Ascending aorta (tissue), 2 donors: ENCODE measurements around the gene APLF. TPM values are rescaled to one million over a fixed set of nuclear protein-coding genes. Genes with fewer than 3 reads are reported as not detected.
A peak's percentile ranks its signal among the peaks of the same experiment; 100 is the strongest.

Experiments
- DNase-seq, 2 donors: peaks; one replicate each; pipeline ENCODE4 v3.0.0-alpha.2; 2019; ENCODE audit warnings: low spot score in 2 of 2
- H3K27ac ChIP-seq, 2 donors: fragments of 200-600 bp; sonication (generic); one replicate each; pipeline ENCODE4 v1.5.1; 2016 to 2017; ENCODE audit warnings: mild to moderate bottlenecking in 1 of 2
- H3K27me3 ChIP-seq: fragments of 200-600 bp; sonication (generic); one replicate; pipeline ENCODE4 v1.5.1; 2017
- H3K36me3 ChIP-seq, 2 donors: fragments of 200-600 bp; sonication (generic); one replicate each; pipeline ENCODE4 v1.5.1; 2016
- H3K4me1 ChIP-seq, 2 donors: fragments of 200-600 bp; sonication (generic); one replicate each; pipeline ENCODE4 v1.5.1; 2016 to 2017; ENCODE audit warnings: mild to moderate bottlenecking in 1 of 2
- H3K4me3 ChIP-seq, 2 donors: fragments of 200-600 bp; sonication (generic); one replicate each; pipeline ENCODE4 v1.5.1; 2016 to 2017; ENCODE audit warnings: mild to moderate bottlenecking in 1 of 2
- H3K9me3 ChIP-seq, 2 donors: fragments of 200-600 bp; sonication (generic); one replicate each; pipeline ENCODE4 v1.5.1; 2016
- intact Hi-C: fragments of 100-400 bp; cut with DNase I; formaldehyde crosslinking; loops from one replicate; pipeline ENCODE4 v1.15.1; 2023
- total RNA-seq: library from RNA; depleted of rRNA; stranded (reverse); fragments of >200 nt; gene quantifications from one replicate; pipeline ENCODE4 v1.1.0, GENCODE V29; 2016
- TF ChIP-seq, protein P1 (sequence below), 3 experiments: fragments of 200-600 bp in 2 of 3; fragments of 450-650 bp in 1 of 3; sonication (generic) in 2 of 3; IDR thresholded peaks; one replicate each; pipeline ENCODE4 v1.5.1; 2016 to 2019; ENCODE audit warnings: antibody characterized with exemption in 3 of 3, mild to moderate bottlenecking in 1 of 3, moderate library complexity in 1 of 3

APLF gene, protein sequence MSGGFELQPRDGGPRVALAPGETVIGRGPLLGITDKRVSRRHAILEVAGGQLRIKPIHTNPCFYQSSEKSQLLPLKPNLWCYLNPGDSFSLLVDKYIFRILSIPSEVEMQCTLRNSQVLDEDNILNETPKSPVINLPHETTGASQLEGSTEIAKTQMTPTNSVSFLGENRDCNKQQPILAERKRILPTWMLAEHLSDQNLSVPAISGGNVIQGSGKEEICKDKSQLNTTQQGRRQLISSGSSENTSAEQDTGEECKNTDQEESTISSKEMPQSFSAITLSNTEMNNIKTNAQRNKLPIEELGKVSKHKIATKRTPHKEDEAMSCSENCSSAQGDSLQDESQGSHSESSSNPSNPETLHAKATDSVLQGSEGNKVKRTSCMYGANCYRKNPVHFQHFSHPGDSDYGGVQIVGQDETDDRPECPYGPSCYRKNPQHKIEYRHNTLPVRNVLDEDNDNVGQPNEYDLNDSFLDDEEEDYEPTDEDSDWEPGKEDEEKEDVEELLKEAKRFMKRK
- 2.8 TPM for total RNA-seq

DNA sequence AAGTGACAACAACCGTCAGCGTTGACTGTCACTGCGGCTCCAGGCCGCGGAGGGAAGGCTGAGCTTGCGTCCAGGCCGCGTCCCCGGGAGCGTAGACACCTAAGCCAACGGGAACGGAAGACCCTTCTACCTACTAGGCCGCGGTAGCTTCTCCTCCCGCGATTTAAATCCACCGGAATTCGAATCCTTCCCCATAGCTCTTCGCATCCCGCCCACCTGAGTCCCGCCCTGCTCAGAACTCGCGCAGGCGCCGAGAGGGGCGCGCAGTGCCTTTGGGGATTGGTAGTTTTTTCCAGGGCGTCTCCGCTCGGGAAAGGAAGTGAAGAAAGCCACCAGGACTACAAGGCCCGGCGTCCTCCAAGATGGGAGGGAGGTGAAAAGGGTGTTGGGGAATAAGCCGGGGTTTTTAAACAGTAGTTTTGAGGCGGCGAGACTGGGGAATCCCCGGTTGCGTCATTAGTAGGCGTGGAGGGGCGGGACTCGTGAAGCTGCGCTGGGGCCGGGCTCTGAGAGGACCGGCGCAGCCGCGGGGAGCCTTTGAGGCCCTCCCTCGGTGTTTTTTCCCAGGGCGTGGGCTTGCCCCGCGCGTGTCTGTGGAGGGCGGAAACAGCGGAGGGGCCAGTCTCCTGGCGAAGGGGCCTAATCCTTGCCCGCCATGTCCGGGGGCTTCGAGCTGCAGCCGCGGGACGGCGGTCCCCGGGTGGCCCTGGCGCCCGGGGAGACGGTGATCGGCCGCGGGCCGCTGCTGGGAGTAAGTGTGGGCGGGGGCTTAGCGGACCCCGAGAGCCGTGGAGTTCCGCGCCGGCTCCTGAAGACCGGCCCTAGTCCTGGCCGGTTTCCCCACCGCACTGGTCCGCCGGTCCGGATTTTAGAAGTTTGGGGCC lies at the start of gene APLF, which contains the start of gene FBXO48:
TSS of gene APLF (plus strand) at position 509 of the 884 bp plus-strand sequence. CDS start at position 656, 147 bp downstream.
TSS of gene FBXO48 (minus strand) at position 218 of the 884 bp plus-strand sequence. CDS start 2,149 bp downstream, outside the sequence.
- Histone ChIP-seq H3K36me3 (no peaks in the 10 kb centered on the region), H3K4me3 (peak within 1 kb of the TSS; percentile 75 to 81), H3K27ac (peak within 1 kb of the TSS; percentile 61 to 91), H3K27me3 (no peaks in the 10 kb centered on the region), H3K9me3 (no peaks in the 10 kb centered on the region), H3K4me1 (peaks cover 0 to 3% of the 10 kb centered on the region in 2 donors)
- TF ChIP-seq, protein P1, sequence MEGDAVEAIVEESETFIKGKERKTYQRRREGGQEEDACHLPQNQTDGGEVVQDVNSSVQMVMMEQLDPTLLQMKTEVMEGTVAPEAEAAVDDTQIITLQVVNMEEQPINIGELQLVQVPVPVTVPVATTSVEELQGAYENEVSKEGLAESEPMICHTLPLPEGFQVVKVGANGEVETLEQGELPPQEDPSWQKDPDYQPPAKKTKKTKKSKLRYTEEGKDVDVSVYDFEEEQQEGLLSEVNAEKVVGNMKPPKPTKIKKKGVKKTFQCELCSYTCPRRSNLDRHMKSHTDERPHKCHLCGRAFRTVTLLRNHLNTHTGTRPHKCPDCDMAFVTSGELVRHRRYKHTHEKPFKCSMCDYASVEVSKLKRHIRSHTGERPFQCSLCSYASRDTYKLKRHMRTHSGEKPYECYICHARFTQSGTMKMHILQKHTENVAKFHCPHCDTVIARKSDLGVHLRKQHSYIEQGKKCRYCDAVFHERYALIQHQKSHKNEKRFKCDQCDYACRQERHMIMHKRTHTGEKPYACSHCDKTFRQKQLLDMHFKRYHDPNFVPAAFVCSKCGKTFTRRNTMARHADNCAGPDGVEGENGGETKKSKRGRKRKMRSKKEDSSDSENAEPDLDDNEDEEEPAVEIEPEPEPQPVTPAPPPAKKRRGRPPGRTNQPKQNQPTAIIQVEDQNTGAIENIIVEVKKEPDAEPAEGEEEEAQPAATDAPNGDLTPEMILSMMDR (IDR thresholded peaks at IDR 0.05): no peak
- intact Hi-C loops: loop anchor here (1.0 to 10.0 kb wide), 2 partner anchors 365 to 1903 kb away; no protein-coding TSS in a partner anchor
- peak; percentile 96 to 99 for DNase-seq

DNA sequence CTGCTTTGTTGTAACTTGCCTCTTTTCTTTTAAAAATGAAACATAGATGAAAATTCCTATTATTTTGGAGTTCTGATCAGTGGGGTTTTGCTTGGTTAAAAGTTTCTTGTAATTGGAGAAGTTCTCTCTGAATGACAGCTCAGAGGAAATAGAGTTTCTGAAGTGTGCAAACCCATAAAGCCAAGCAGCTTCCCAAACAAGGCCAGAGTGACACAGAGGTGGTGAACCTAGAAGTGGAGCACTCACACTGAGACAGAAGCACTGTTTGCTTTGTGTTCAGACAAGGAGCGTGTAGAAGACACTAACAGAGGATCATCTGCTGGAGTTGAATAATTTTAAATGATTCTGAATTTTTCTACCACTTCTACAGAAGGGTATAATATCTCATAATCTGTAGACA lies 49.5 kb upstream of the APLF start:
- DNase-seq: no peak
- TF ChIP-seq, protein P1 (IDR thresholded peaks at IDR 0.05): no peak

DNA sequence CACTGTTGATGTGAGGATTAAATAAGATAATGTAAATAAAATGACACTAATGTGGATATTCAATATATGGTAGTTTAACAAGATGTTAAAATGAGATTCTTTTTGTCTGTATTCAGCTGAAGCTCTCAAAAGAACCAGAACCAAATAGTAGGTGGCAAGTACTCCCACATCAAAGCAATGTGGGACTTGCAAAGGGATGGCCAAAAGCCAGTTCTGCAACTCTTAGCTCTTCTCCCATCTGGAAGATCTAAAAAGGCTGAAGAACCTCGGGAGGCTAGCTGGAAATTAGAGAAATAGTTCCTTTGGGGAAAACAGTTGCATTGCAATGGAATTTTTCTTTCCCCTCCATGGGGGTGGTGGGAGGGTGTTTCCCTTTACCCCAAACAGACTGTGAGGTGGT lies 49.0 kb upstream of the APLF start:
- Histone ChIP-seq H3K36me3 (no peaks in the 10 kb centered on the region), H3K27me3 (no peaks in the 10 kb centered on the region), H3K4me1 (no peaks in the 10 kb centered on the region), H3K9me3 (no peaks in the 10 kb centered on the region), H3K4me3 (no peak overlapping the region), H3K27ac (no peak overlapping the region)
- intact Hi-C loops: no loop called here
- TF ChIP-seq, protein P1 (IDR thresholded peaks at IDR 0.05): no peak
- DNase-seq: no peak

More for the DNA sequence above, 49.5 kb upstream of the APLF start:
- intact Hi-C loops: no loop called here
- H3K27me3 ChIP-seq: no peaks in the 10 kb centered on the region
- H3K4me1 ChIP-seq: no peaks in the 10 kb centered on the region
- H3K36me3 ChIP-seq: no peaks in the 10 kb centered on the region
- no peak overlapping the region for H3K27ac ChIP-seq
- H3K9me3 ChIP-seq: no peaks in the 10 kb centered on the region
- H3K4me3 ChIP-seq: no peak overlapping the region

DNA sequence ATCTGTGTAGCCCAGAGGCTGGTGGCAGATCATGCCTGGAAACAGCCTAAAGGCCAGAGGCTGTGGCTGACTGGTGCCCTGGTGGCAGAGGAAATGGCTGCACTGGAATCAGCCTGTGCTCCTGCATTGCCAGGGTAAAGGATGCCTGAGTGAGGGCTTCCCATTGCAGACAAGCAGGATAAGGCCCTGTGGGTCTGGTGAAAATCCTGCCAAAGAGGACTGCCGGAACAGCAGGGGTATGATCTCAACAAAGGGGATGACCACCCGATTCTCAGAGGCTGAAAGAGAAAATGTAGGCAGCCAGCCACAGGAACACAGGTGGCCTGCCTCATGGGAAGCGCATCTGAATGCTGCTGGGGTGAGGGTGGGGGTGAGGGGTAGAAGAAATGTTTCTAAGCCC lies 48.5 kb upstream of the APLF start:
- H3K27me3 ChIP-seq: no peaks in the 10 kb centered on the region
- H3K9me3 ChIP-seq: no peaks in the 10 kb centered on the region
- H3K36me3 ChIP-seq: no peaks in the 10 kb centered on the region
- TF ChIP-seq, protein P1 (IDR thresholded peaks at IDR 0.05): no peak
- intact Hi-C loops: no loop called here
- H3K4me1 ChIP-seq: no peaks in the 10 kb centered on the region
- DNase-seq: no peak
- no peak overlapping the region for H3K27ac ChIP-seq
- H3K4me3 ChIP-seq: no peak overlapping the region

DNA sequence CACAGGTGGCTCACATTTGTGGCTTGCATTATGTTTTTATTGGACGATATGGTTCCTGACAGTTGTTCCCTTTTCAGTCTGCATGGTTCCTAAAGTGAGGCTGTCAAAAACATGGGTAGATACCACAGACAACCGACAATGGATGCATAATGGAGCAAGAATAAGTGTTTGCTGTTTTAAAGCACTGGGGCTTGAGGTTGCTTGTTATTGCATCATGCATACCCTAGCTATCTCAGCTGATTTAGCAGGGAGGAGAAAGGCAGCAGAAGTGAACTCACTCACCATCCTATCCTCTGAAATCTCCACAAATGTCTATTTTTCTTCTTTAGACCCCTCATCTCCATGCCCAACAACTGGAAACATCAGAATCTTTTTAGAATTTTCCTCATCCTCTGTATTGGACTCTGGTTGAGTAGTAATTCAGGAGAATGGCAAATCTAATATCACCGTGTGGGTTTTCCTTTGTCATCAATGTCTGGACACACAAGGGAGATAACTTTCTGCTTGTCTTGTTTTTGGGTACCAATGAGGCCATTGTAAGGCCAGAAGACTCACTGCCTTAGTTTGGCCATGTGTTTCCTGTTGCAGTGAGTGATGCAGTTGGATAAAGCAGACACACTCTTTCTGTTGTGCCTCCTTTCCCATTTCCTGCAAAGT lies 47.0 kb upstream of the APLF start:
- Histone ChIP-seq H3K27ac (no peak overlapping the region), H3K9me3 (no peaks in the 10 kb centered on the region), H3K4me1 (no peaks in the 10 kb centered on the region), H3K27me3 (no peaks in the 10 kb centered on the region), H3K36me3 (no peaks in the 10 kb centered on the region), H3K4me3 (no peak overlapping the region)
- no peak for DNase-seq
- intact Hi-C loops: no loop called here
- TF ChIP-seq, protein P1 (IDR thresholded peaks at IDR 0.05): no peak
